Neuron (in vitro differentiated cells): Measurements from ENCODE around the gene STIL.
A peak's percentile ranks its signal among the peaks of the same experiment; 100 is the strongest.

ENCODE experiments used
- H2AFZ ChIP-seq: one replicate; pipeline ENCODE4 v1.6.1; 2013; ENCODE audit warnings: low read depth, mild to moderate bottlenecking, inconsistent platforms, low read length, moderate library complexity
- H3K27me3 ChIP-seq: one replicate; pipeline ENCODE4 v1.6.1; 2013; ENCODE audit warnings: low read length; ENCODE audit not compliant: insufficient read depth
- H3K36me3 ChIP-seq: one replicate; pipeline ENCODE4 v1.6.1; 2013; ENCODE audit warnings: low read length; ENCODE audit not compliant: insufficient read depth
- H3K4me1 ChIP-seq: one replicate; pipeline ENCODE4 v1.6.1; 2013; ENCODE audit warnings: low read length; ENCODE audit not compliant: insufficient read depth
- H3K4me3 ChIP-seq: 2 replicates; pipeline ENCODE4 v1.5.1; 2013; ENCODE audit warnings: mild to moderate bottlenecking, low read length, moderate library complexity
- H3K9me3 ChIP-seq: one replicate; pipeline ENCODE4 v1.6.1; 2013; ENCODE audit warnings: low read length

STIL gene

GRCh38 chr1:47216278-47217059 is 97.5 kb downstream of the STIL start:
- Histone ChIP-seq H3K27me3 (peaks cover 30% of the 10 kb centered on the region), H3K9me3 (peaks cover 2% of the 10 kb centered on the region), H2AFZ (no peak overlapping the region), H3K36me3 (no peaks in the 10 kb centered on the region), H3K4me1 (no peaks in the 10 kb centered on the region), H3K4me3 (no peak overlapping the region)

- H3K36me3 ChIP-seq = no peaks in the 10 kb centered on the region
- H3K9me3 ChIP-seq = peaks cover 2% of the 10 kb centered on the region
- no peak overlapping the region for H2AFZ ChIP-seq
- no peak overlapping the region for H3K4me3 ChIP-seq
- H3K4me1 ChIP-seq = no peaks in the 10 kb centered on the region
- H3K27me3 ChIP-seq = peaks cover 27% of the 10 kb centered on the region
Observed at GRCh38 chr1:47215713-47216112, 98.2 kb downstream of the STIL start.

DNA sequence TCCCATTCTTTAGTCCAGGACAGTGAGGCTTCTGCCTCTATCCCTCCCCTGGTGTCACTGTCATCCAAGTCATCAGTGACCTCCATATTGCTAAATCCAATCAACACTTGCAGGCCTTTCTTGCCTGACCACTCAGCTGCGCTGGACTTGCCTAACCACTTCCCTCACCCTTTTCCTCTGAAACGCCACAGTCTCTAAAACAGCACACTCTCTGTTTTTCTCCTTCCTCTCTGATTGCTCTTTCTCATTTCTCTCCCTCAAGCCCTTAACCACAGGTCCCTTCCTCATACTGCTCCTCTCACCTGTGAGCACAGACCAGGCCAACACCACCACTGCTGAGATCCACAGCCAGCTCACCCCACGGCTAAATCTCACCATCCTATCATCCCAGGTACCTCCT is 99.4 kb downstream of the STIL start:
- H2AFZ ChIP-seq = no peak overlapping the region
- H3K4me3 ChIP-seq = no peak overlapping the region
- H3K27me3 ChIP-seq = peaks cover 27% of the 10 kb centered on the region
- H3K9me3 ChIP-seq = peaks cover 2% of the 10 kb centered on the region
- no peaks in the 10 kb centered on the region for H3K4me1 ChIP-seq
- no peaks in the 10 kb centered on the region for H3K36me3 ChIP-seq

DNA sequence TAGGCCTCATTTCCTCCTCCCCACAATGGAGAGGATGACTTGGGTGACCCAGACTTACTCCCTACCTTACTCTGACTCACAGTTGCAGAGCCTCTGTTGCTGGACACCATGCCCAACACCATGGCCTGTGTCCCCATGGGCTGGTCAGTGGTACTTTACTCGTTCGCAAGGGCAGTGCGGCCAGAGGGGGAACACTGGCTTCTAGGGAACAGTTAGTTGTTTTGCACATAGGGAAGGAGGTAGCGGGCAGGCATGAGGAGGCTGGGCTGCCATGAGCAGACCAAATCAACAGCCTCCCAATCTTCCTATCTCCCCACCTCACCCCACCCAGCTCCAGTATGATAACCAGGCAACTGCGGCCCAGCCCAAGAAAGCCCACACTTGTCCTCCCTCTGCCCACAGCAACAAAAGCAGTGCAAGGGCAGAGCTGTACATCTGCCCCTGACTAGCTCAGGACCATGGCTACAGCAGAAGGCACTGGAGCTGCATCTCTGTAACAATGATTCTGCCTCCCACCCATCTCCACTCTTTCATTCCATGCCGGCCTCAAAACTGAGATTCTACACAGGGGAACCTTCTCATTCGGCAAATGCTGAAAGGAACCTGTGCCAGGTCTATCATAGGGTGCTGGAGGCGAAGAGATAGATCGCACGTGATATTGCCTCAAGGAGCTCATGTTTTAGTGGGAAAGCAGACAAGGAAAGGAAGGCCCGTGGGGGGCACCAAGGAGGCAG is 100.5 kb downstream of the STIL start:
- no peak overlapping the region for H3K4me3 ChIP-seq
- peaks cover 15% of the 10 kb centered on the region for H3K27me3 ChIP-seq
- no peaks in the 10 kb centered on the region for H3K36me3 ChIP-seq
- H2AFZ ChIP-seq = no peak overlapping the region
- H3K4me1 ChIP-seq = peaks cover 5% of the 10 kb centered on the region
- H3K9me3 ChIP-seq = peaks cover 2% of the 10 kb centered on the region

GRCh38 chr1:47212636-47213229 is 101.2 kb downstream of the STIL start:
- H2AFZ ChIP-seq = no peak overlapping the region

DNA sequence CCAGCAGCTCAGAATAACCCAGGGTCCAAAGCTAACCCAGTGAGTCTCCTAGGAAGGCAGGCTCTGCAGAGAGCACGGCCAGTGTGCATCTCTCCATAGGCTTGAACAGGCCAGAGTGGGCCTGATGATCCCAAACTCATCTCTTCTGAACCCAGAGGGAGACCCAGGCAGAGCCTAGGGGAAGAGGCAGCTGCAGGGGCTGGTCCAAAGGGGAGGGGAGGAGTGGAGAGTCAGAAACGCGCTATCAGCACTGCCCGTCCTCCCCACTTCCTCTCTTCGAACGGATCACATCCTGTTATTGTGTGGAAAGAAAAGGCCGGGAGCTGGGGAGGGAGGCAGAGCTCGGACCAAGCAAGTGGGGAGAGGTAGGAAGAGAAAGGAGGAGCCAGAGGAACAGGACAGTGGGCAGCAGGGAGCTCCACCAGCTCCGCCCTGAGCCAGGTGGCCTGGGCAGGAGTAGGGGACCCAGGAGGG is 102.1 kb downstream of the STIL start:
- Histone ChIP-seq H3K4me1 (peaks cover 13% of the 10 kb centered on the region), H3K9me3 (no peaks in the 10 kb centered on the region), H3K4me3 (no peak overlapping the region), H2AFZ (peak overlapping the region; percentile 7), H3K36me3 (no peaks in the 10 kb centered on the region), H3K27me3 (peaks cover 9% of the 10 kb centered on the region)

More at GRCh38 chr1:47212636-47213229, 101.2 kb downstream of the STIL start:
- Histone ChIP-seq H3K4me3 (no peak overlapping the region), H3K27me3 (peaks cover 11% of the 10 kb centered on the region), H3K36me3 (no peaks in the 10 kb centered on the region), H3K9me3 (peaks cover 2% of the 10 kb centered on the region), H3K4me1 (peaks cover 12% of the 10 kb centered on the region)

DNA sequence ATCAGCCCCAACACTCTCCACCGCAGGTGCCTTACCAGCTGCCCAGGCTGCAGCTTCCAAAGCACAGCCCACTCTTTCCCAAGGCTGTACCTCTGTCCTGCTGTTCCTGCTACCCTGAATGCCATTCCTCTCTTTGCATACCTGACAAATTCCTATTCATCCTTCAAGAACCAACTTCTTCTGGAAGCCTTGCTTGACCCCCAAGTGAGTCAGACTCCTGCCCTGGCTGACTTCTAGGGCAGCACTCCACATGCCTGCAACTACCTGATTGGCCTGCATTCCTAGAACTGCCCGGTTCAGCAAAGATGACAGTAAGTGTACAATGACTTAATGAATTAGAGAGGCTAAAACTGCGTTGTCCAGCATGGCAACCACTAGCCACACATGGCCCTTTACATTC is 103.3 kb downstream of the STIL start:
- Histone ChIP-seq H3K4me3 (no peak overlapping the region), H3K36me3 (no peaks in the 10 kb centered on the region), H3K27me3 (peaks cover 9% of the 10 kb centered on the region), H3K4me1 (peaks cover 13% of the 10 kb centered on the region), H3K9me3 (no peaks in the 10 kb centered on the region), H2AFZ (no peak overlapping the region)

GRCh38 chr1:47209725-47210325 is 104.1 kb downstream of the STIL start:
- Histone ChIP-seq H3K4me3 (no peak overlapping the region), H3K9me3 (no peaks in the 10 kb centered on the region), H3K36me3 (no peaks in the 10 kb centered on the region), H3K4me1 (peaks cover 13% of the 10 kb centered on the region), H3K27me3 (peaks cover 9% of the 10 kb centered on the region), H2AFZ (no peak overlapping the region)

DNA sequence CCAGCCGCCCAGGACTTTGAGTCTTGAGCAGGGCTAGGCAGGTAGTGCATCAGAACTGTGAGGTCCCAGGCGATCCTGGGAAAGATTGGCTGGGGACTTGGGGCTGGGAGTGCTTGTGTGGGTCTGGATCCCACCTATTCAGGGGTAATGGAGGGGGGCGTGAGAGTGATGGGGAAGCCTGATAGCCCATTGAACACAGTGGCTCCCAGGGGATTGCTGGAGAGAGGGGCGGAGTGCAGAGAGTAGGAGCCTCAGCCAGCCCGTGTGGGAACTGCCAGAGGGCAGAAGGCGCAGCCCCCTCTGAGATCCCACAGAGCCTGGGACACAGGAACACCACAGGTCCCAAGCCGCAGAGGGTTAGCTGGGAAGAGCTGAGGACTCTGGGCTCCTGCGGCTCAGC is 104.9 kb downstream of the STIL start:
- Histone ChIP-seq H3K4me1 (peaks cover 13% of the 10 kb centered on the region), H3K9me3 (no peaks in the 10 kb centered on the region), H3K4me3 (no peak overlapping the region), H3K36me3 (no peaks in the 10 kb centered on the region), H2AFZ (no peak overlapping the region), H3K27me3 (peaks cover 6% of the 10 kb centered on the region)

DNA sequence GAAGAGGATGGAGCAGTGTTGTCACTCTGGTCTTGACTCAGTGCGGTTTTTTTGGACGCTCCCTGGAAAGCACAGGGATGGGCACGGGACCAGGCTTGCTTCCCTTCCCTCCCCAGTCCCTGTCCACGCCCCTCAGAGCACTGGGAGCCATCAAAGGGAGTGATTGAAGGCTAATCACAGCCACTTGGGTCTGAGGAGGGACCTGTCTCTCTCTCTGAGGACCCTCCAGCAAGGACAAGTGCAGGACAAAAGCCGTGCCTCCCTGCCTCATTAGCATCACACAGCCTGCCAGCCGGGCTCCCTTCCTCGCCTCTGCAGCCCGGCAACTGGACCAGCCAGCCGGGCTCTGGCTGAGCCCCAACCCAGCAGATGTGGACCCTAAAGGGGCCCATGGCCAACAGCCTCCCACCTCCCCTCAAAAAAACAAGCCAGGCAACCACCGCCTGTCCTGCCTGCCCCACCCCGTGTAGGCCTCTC is 105.5 kb downstream of the STIL start:
- H3K4me3 ChIP-seq = no peak overlapping the region
- no peak overlapping the region for H2AFZ ChIP-seq
- H3K27me3 ChIP-seq = peaks cover 2% of the 10 kb centered on the region
- H3K36me3 ChIP-seq = no peaks in the 10 kb centered on the region
- H3K4me1 ChIP-seq = peaks cover 13% of the 10 kb centered on the region
- H3K9me3 ChIP-seq = no peaks in the 10 kb centered on the region

- no peaks in the 10 kb centered on the region for H3K9me3 ChIP-seq
- H3K4me3 ChIP-seq = no peak overlapping the region
- peaks cover 13% of the 10 kb centered on the region for H3K4me1 ChIP-seq
- peaks cover 2% of the 10 kb centered on the region for H3K27me3 ChIP-seq
- no peak overlapping the region for H2AFZ ChIP-seq
- no peaks in the 10 kb centered on the region for H3K36me3 ChIP-seq
Observed at GRCh38 chr1:47207803-47208373, 106.1 kb downstream of the STIL start.

DNA sequence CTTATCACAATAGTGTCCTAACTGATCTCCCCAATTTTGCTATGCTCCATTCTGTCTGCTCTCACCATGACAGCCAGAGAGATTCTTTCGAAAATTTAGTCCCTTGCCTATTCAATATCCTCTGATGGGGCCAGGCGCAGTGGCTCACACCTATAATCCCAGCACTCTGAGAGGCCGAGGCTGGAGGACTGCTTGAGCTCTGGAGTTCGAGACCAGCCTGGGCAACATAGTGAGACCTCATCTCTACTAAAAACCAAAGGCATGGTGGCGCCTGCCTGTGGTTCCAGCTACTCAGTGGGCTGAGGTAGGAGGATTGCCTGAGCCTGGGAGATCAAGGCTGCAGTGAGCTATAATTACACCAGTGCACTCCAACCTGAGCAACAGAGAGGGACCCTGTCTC is 108.0 kb downstream of the STIL start:
- no peak overlapping the region for H2AFZ ChIP-seq
- H3K36me3 ChIP-seq = no peaks in the 10 kb centered on the region
- no peak overlapping the region for H3K4me3 ChIP-seq
- no peaks in the 10 kb centered on the region for H3K9me3 ChIP-seq
- H3K27me3 ChIP-seq = peaks cover 7% of the 10 kb centered on the region
- H3K4me1 ChIP-seq = peaks cover 13% of the 10 kb centered on the region
